ENCODE measurements around the gene SAMD4A.

DNA sequence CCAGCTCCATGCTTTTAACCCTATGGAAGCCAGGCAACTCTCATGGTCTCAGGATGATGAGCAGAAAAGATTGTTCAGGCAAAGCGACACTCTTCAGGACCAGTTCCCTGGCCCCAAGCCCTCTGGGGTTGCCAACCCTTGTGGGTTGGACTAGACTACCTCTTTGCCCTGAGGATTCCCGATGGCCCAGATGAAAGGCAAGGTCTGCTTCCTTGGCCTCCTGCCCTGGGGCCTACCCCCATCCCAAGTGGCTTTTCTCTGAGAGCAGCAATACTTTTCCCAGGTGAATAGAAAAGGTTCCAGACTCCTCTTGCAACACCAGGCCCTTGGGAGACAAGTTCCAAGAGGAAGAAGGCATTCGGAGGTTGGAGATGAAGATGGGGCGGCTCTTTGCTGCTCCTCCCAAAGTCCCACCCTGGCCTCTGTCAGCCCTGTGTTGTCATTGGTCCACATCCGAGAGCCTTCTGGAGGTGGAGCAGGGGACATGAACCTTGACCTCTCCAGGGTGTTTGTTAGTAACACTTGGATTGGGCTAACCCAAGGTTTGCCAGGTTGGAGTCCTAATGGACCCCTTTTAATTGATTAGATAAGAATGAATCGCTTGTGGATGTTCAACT is 204.6 kb downstream of the SAMD4A start:
- no peak for TF ChIP-seq POLR2A (IDR thresholded peaks at IDR 0.05; ENCODE audit: low read depth, low read length)
- TF ChIP-seq TAF1 (IDR thresholded peaks at IDR 0.05; ENCODE audit: low read depth, low read length) = no peak
- TF ChIP-seq POLR2AphosphoS5 (IDR thresholded peaks at IDR 0.05; ENCODE audit: low read depth, low read length) = no peak

Measured in GM12891 (cell line).